AG04450 (cell line): Measurements from ENCODE around the gene RAB4B. TPM values are rescaled to one million over a fixed set of nuclear protein-coding genes. Genes with fewer than 3 reads are reported as not detected.

Experiments used
- CTCF ChIA-PET: fragments of 300-600, 350-600 bp; formaldehyde crosslinking; extraction: SDS; loops from one replicate; lab custom pipeline; 2022; ENCODE audit warnings: antibody characterized with exemption, inconsistent platforms; lab: Charles Lee
- POLR2A ChIA-PET: fragments of 350-600 bp; formaldehyde crosslinking; extraction: SDS; loops from one replicate; lab custom pipeline; 2021; ENCODE audit warnings: antibody characterized with exemption, inconsistent platforms; lab: Yijun Ruan, JAX
- DNase-seq: peaks from one replicate; pipeline ENCODE4 v3.0.0-alpha.2; 2011; ENCODE audit warnings: low read depth, low spot score
- H3K27ac ChIP-seq: one replicate; pipeline ENCODE4 v1.5.1; 2012; ENCODE audit warnings: low read depth, low read length, control low read depth
- H3K27me3 ChIP-seq: one replicate; pipeline ENCODE4 v1.6.0; 2012; ENCODE audit warnings: low read length; ENCODE audit not compliant: control insufficient read depth, insufficient read depth
- H3K4me3 ChIP-seq: 2 replicates; pipeline ENCODE4 v1.5.1; 2011; ENCODE audit warnings: mild to moderate bottlenecking, low read depth, low read length, control low read depth
- H3K9me3 ChIP-seq: 2 replicates; pipeline ENCODE4 v1.5.1; 2012; ENCODE audit warnings: low read length; ENCODE audit not compliant: control insufficient read depth, insufficient read depth
- polyA plus RNA-seq: library from polyadenylated mRNA; depleted of rRNA; stranded (reverse); fragments of >200 nt; gene quantifications from 2 replicates; pipeline ENCODE4 v1.2.3, GENCODE V29; 2011
- TF ChIP-seq, protein P1 (sequence below): IDR thresholded peaks from 2 replicates; pipeline ENCODE4 v1.5.1; 2011; ENCODE audit warnings: low read depth, low read length, control low read depth, inconsistent platforms

Gene RAB4B
- polyA plus RNA-seq, 1 experiment: 14.0 TPM

DNA sequence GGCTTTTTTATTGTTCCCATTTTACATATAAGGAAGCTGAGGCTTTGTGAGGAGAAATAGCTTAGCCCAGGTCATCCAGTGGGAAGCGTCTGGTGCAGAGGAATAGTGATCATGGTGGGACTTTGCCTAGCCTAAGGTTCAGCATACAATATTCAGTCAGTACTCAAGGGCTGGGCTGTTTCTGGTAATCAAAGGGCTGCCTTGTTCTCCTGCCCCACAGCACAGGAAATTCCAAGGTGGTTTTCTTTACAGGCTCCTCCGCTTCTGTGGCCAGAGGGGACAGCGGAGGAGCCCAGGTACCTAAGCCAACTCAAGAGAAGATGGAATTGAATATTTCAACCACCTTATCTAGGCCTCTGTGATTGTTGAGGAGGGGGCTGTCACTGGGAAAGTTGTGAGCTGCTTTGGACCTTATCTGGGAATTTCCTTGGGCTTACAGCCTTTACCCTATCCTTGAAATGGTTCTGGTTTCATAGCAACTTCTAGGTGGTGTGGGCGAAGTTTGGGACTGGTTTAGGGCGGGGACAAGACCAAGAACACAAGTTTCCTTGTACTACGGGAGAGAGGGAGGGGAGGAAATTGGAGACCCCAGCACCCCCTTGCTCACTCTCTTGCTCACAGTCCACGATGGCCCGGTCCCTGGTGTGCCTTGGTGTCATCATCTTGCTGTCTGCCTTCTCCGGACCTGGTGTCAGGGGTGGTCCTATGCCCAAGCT, 3.0 kb upstream of the RAB4B start, which contains the start of gene MIA:
MIA (plus strand) TSS at position 606 of the 716 bp plus-strand sequence; CDS start at position 628, 22 bp downstream.
- TF ChIP-seq, protein P1, sequence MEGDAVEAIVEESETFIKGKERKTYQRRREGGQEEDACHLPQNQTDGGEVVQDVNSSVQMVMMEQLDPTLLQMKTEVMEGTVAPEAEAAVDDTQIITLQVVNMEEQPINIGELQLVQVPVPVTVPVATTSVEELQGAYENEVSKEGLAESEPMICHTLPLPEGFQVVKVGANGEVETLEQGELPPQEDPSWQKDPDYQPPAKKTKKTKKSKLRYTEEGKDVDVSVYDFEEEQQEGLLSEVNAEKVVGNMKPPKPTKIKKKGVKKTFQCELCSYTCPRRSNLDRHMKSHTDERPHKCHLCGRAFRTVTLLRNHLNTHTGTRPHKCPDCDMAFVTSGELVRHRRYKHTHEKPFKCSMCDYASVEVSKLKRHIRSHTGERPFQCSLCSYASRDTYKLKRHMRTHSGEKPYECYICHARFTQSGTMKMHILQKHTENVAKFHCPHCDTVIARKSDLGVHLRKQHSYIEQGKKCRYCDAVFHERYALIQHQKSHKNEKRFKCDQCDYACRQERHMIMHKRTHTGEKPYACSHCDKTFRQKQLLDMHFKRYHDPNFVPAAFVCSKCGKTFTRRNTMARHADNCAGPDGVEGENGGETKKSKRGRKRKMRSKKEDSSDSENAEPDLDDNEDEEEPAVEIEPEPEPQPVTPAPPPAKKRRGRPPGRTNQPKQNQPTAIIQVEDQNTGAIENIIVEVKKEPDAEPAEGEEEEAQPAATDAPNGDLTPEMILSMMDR: no peak
- Histone ChIP-seq H3K27ac (no peak within 1 kb of the TSS), H3K27me3 (no peaks in the 10 kb centered on the region), H3K4me3 (no peak within 1 kb of the TSS), H3K9me3 (no peaks in the 10 kb centered on the region; the same call in 1 of the 2 replicates)
- no peak for DNase-seq
- ChIA-PET CTCF (interaction anchor here (0.6 to 1.2 kb wide), 2 partner anchors 30 to 140 kb away, joined by 4 to 5 read pairs; no protein-coding TSS in a partner anchor), POLR2A (no interaction called here)

DNA sequence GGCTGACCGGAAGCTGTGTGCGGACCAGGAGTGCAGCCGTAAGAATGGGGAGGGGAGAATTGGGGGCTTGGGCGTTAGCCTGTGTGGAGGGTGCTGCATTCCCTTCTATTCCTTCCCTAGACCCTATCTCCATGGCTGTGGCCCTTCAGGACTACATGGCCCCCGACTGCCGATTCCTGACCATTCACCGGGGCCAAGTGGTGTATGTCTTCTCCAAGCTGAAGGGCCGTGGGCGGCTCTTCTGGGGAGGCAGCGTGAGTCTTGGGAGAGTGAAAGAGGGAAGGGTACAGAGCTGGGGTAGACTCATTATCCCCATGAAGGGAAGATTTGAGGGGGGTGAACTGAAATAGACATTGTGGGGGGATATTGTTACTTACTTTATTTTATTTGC, 2.4 kb upstream of the RAB4B start:
- no peak for DNase-seq
- no peak overlapping the region for H3K27ac ChIP-seq
- no peak overlapping the region for H3K4me3 ChIP-seq
- ChIA-PET POLR2A (no interaction called here), CTCF (interaction anchor here (1.2 kb wide), 1 partner anchor 30 kb away, joined by 4 read pairs; no protein-coding TSS in a partner anchor)
- H3K27me3 ChIP-seq: no peaks in the 10 kb centered on the region
- TF ChIP-seq, protein P1: no peak
- H3K9me3 ChIP-seq: no peaks in the 10 kb centered on the region; the same call in 1 of the 2 replicates

DNA sequence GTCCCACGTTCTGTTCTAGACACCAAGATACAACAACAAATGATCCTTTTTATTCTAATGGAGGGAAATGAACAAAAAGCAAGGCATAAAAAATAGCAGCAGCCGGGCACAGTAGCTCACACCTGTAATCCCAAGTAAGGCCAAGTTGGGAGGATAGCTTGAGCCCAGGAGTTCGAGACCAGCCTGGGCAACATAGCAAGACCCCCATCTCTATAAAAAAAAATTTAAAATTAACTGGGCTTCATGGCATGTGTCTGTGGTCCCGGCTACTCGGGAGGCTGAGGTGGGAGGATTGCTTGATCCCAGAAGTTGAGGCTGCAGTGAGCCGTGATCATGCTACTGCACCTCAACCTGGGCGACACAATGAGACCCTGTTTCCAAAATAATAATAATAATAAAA, 1.7 kb upstream of the RAB4B start:
- Histone ChIP-seq H3K9me3 (no peaks in the 10 kb centered on the region; the same call in 1 of the 2 replicates), H3K27ac (no peak overlapping the region), H3K4me3 (no peak overlapping the region), H3K27me3 (no peaks in the 10 kb centered on the region)
- ChIA-PET CTCF (no interaction called here), POLR2A (interaction anchor here (1.7 kb wide), 1 partner anchor 30 kb away, joined by 5 read pairs; no protein-coding TSS in a partner anchor)
- DNase-seq: no peak
- TF ChIP-seq, protein P1: no peak

DNA sequence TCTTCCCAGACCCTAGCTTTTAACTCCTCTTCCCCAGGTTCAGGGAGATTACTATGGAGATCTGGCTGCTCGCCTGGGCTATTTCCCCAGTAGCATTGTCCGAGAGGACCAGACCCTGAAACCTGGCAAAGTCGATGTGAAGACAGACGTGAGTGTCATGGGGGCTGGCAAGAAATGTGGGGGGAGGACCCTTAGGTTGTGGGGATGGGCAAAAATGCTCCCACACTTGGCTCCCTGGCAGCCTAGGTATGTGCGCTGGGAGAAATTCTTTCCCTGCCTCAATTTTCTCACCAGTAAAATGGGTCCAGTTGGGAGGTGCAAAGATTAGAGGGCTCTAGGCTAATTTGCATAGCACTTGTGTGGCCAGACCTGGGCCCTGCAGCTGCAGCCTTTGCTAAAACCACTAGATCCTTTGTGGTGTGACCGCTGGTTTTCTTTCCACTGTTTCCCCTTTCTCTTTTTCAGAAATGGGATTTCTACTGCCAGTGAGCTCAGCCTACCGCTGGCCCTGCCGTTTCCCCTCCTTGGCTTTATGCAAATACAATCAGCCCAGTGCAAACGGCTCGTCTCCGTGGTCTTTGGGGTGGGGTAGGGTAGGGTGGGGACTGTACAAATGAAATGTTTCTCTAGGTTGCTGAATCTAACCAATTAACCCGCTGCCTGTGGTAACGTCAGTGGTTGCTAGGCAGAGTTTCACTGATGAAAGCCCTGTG, 959 bp upstream of the RAB4B start:
- POLR2A ChIA-PET: interaction anchor here (0.6 to 2.7 kb wide), 11 partner anchors 10 to 114 kb away, joined by 3 to 28 read pairs (median 6); partner anchors contain the start of genes ACTMAP, COQ8B, EGLN2 and ITPKC
- TF ChIP-seq, protein P1: no peak
- CTCF ChIA-PET: interaction anchor here (0.9 to 3.0 kb wide), 6 partner anchors 17 to 114 kb away, joined by 4 to 20 read pairs (median 4); partner anchors contain the start of gene EGLN2

More for the DNA sequence above, 959 bp upstream of the RAB4B start:
- H3K4me3 ChIP-seq: peak overlapping the region; percentile 75
- no peaks in the 10 kb centered on the region; the same call in 1 of the 2 replicates for H3K9me3 ChIP-seq
- H3K27ac ChIP-seq: peak overlapping the region; percentile 96
- DNase-seq: peak; percentile 80
- no peaks in the 10 kb centered on the region for H3K27me3 ChIP-seq
